NCI-H1092 (cell line): ENCODE measurements around the gene ZNF267.
"Not testable (repeated sequence)": the region's sequence is repeated elsewhere in the genome, so short reads cannot be mapped to it uniquely, and the experiment has no call there.

Experiments used
- DNase-seq: peaks from one replicate; lab custom pipeline; 2025; lab: John Stamatoyannopoulos, UW

The ZNF267 gene

DNA sequence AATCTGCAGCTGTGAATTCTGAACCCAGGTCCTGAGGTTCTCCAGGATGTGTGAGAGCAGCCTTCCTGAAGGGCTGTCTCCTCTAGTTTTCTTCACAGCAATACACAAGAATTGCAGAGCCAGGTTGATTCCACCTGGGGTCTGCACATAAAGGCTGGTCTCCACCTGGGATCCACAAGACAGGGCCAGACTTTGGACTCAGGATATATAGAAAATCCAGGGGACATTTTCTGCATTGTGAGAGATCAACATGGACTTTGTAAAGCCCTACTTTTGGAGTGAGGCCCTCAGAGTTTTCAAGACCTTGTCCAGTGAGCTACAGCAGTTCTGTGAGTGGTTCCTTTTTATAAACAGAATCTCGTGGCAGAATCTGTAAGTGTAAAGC is 6.3 kb downstream of the ZNF267 start:
- no peak for DNase-seq

DNA sequence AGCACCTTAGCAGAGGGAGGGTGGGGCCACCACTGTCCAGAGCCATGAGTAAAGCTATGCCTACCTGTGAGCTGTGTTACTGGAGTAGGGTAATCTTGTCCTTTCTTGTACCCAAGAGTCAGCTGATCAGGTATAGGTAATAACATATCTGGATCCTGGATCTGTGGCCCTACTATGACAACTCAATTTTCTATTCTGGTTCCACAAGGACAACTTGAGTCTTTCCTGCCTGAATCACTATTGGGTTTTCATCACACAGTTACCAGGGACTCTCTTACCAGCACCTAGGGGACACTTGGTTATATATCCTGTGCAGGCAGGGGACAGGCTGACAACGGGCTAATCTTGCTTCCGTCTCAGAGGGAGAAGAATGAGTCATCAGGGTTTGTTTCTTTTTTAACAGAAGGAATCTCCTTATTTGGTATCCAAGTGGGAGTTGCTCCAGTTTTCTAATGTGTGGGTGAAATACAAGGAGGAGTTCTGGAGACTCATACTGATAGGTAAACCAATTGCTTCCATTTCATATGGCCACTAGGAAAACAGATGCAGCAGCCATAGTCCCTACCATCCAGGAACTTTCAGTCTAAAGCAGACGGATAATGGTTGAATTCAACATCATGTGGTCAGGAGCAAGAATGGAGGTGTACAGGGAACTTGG is 6.8 kb downstream of the ZNF267 start:
- no peak for DNase-seq

DNA sequence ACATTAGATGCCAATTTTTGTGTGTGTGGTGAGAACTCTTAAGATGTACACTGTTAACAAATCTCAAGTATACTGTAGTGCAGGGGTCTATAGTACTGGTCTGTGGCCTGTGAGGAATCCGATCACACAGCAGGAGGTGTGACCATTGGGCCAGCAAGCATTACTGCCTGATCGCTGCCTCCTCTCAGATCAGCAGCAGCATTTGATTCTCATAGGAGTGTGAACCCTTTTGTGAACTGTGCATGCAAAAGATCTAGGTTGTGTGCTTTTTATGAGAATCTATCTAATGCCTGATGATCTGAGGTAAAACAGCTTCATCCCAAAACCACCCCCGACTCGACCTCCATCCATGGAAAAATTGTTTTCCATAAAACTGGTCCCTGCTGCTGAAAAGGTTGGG is 12.6 kb downstream of the ZNF267 start:
- DNase-seq: no peak

DNA sequence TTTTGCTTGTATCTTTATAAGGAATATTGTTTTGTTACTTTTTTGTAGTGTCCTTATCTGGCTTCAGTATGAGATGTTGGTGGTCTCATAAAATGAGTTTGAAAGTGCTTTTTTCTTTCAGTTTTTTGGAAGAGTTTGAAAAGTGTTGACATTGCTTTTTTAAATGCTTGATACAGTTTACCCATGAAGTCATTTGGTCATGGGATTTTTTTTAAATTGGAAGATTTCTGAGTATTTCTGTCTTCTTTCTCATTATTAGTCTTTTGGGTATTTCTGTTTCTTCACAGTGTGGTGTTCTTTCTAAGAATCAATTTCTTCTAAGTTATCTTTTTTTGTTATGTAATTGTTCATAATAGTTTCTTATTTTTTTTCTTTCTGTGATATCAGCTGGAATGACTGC is 15.1 kb downstream of the ZNF267 start:
- DNase-seq: no peak

DNA sequence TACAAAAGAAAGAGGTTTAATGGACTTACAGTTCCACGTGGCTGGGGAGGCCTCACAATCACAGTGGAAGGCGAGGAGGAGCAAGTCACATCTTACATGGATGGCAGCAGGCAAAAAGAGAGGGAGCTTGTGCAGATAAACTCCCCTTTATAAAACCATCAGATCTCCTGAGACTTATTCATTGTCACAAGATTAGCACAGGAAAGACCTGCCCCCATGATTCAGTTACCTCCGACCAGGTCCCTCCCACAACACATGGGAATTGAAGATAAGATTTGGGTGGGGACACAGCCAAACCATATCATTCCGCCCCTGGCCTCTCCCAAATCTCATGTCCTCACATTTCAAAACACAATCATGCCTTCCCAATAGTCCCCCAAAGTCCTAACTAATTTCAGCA is 18.5 kb downstream of the ZNF267 start:
- DNase-seq: not testable (repeated sequence)

DNA sequence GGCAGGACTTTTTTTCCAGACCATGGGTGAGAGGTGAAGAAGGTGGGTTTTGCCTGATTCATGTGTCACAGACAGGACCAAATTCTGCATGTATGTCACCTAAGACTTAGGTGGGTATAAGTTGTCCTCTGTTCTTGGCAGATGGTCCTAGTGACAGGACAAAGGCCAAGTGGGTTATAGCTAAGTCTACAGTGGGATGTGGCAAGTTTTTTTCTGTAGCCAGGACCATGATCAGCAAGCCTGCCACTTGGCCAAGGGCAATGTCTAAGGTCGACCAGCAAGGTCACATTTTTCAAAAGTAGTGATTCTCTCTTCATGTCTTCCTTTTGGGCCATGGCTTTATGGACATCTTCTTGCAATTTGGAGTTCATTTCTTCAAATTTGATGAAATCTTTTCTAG is 20.2 kb downstream of the ZNF267 start:
- no peak for DNase-seq

DNA sequence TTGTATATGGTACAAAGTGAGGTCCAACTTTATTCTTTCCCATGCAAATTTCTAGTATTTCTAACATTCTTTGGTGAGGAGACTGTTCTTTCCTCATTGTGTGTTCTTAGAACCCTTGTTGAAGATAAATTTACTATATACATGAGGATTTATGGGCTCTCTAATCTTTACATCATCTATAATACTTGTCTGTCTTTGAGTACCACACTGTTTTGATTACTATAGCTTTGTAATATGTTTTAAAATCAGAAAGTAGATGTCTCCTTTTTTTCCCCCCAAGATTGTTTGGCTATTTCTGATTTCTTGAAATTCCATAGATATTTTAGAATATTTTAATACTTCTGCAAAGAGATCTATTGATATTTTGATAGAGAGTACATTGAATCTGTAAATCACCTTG is 23.7 kb downstream of the ZNF267 start:
- DNase-seq: no peak

DNA sequence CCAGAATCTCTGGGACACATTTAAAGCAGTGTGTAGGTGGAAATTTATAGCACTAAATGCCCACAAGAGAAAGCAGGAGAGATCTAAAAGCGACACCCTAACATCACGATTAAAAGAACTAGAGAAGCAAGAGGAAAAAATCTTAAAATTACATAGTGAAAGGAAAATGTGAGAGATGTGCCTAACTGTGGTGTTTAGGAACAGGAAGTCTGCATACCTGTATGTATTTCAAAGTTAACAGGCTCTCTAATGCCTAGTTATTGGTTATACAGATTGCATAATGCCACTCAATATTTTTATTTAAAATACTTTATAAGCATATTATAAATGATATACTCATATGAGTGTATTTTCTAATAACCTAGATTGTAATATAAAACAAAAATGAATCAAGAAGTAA is 25.9 kb downstream of the ZNF267 start:
- DNase-seq: no peak

DNA sequence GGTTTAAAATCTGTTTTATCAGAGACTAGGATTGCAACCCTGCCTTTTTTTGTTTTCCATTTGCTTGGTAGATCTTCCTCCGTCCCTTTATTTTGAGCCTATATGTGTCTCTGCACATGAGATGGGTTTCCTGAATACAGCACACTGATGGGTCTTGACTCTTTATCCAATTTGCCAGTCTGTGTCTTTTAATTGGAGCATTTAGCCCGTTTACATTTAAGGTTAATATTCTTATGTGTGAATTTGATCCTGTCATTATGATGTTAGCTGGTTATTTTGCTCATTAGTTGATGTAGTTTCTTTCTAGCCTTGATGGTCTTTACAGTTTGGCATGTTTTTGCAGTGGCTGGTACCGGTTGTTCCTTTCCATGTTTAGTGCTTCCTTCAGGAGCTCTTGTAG is 31.0 kb downstream of the ZNF267 start:
- not testable (repeated sequence) for DNase-seq

DNA sequence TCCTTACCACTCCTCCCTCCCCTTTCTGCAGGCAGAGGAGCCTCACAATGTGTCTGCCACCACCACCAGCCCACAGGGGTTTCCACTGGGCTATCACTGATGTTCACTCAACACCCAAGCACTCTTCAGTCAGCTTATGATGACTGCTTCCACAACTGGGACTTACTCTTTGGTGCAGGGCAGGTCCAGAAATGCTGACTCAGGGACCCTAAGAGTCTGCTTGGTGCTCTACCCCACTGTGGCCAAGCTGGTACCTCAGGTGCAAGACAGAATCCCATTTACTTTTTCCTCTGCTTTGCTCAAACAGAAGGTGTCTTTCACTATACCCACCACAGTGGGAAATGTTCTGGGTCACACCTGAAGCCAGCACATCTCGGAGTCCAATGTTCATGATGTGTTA is 40.1 kb downstream of the ZNF267 start:
- DNase-seq: no peak

DNA sequence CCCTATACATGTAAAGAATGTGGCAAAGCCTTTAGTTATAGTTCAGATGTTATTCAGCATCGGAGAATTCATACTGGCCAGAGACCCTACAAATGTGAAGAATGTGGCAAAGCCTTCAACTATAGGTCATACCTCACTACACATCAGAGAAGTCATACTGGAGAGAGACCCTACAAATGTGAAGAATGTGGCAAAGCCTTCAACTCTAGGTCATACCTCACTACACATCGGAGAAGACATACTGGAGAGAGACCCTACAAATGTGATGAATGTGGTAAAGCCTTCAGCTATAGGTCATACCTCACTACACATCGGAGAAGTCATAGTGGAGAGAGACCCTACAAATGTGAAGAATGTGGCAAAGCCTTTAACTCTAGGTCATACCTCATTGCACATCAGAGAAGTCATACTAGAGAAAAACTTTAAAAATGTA is 42.5 kb downstream of the ZNF267 start:
- no peak for DNase-seq

DNA sequence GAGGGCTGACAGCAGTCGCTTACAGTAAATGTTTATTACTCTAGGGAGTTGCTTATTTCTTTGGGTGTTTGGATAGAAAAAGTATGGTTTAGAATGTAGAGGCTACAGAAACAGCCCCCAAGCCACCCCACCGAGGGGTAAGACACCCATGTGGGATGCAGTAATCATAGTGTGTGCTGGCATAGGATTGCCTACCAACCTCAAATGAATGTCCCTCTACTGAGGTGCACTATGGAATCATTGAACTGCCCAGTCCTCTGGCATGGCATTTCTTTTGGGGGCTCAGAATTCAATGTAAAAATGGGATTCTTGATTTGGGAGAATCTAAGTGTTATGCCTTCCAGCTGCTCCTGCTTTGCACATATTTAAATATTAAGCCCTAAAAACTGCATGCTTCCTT is 46.8 kb downstream of the ZNF267 start:
- no peak for DNase-seq

DNA sequence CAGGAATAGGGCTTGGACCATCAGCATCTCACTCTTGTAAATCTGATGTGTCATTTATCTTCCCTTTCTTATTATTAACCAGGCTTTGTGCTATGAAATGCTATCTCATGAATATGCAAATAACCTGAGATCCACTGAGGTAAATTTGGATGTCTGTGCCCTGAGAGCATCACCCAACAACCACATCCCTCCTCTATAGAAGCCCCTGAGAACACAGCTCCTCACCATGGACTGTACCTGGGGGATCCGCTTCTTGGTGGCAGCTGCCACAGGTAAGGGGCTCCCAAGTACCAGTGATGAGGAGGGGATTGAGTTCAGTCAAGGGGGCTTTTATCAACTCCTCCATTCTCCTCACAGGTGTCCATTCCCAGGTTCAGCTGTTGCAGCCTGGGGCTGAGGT is 78.2 kb downstream of the ZNF267 start:
- not testable (repeated sequence) for DNase-seq

DNA sequence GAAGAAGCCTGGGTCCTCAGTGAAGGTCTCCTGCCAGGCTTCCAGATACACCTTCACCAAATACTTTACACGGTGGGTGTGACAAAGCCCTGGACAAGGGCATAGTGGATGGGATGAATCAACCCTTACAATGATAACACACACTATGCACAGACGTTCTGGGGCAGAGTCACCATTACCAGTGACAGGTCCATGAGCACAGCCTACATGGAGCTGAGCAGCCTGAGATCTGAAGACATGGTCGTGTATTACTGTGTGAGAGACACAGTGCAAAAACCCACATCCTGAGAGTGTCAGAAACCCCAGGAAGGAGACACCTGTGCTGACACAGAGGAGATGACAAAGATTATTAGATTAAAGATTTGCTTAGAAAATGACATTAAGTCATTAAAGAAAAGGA is 78.6 kb downstream of the ZNF267 start:
- DNase-seq: not testable (repeated sequence)

DNA sequence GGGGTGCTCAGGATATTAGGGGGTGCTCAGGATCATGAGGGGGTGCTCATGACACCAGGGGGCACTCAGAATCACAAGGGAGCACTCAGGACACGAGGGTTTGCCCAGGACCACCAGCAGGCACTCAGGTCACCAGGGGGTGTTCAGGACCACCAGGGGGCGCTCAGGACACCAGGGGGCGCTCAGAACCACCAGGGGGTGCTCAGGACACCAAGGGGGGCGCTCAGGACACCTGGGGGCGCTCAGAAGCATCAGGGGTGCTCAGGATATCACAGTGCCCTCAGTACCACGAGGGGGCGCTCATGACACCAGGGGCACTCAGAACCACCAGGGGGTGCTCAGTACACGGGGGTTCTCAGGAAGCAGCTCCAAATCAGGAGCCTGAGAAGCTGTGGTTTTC is 82.6 kb downstream of the ZNF267 start:
- not testable (repeated sequence) for DNase-seq

DNA sequence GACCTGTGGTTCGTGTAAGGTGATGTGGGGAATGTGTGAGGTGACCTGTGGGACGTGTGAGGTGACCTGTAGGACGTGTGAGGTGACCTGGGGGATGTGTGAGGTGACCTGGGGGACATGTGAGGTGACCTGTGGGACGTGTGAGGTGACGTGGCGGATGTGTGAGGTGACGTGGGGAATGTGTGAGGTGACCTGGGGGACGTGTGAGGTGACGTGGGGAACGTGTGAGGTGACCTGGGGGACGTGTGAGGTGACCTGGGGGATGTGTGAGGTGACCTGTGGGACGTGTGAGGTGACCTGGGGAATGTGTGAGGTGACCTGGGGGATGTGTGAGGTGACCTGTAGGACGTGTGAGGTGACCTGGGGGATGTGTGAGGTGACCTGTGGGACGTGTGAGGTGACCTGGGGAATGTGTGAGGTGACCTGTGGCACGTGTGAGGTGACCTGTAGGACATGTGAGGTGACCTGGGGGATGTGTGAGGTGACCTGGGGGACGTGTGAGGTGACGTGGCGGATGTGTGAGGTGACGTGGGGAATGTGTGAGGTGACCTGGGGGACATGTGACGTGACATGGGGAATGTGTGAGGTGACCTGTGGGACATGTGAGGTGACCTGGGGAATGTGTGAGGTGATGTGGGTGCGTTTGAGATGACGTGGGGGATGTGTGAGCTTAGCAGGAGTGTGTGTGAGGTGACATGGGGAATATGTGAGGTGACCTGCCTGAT is 86.7 kb downstream of the ZNF267 start:
- DNase-seq: not testable (repeated sequence)
